ENCODE data around the gene SREBF2. TPM values are rescaled to one million over a fixed set of nuclear protein-coding genes. Genes with fewer than 3 reads are reported as not detected.

SREBF2 gene
- total RNA-seq, 2 donors from 2014 or later = 48.3 to 65.3 TPM

- H3K27me3 ChIP-seq (replicated peaks; ENCODE audit: insufficient read depth) = peaks cover 27% of the 10 kb centered on the region
- H3K9me3 ChIP-seq = no peaks in the 10 kb centered on the region
- H3K36me3 ChIP-seq = peaks cover under 1% of the 10 kb centered on the region
- ATAC-seq (ENCODE audit: insufficient number of reproducible peaks, low FRiP score, low read depth) (no peak), DNase-seq (ENCODE audit: low spot score) (no peak)
- H3K4me3 ChIP-seq = no peak overlapping the region
- peak overlapping the region in 1 of 2 donors; percentile 11 for H3K27ac ChIP-seq
- no peak for TF ChIP-seq CTCF (IDR thresholded peaks at IDR 0.05)
- H3K4me1 ChIP-seq (ENCODE audit: control insufficient read depth in 1 of 2, low read depth in 2 of 2) = peaks cover 18 to 29% of the 10 kb centered on the region in 2 donors
Observed at GRCh38 chr22:41912338-41913039, 79.6 kb downstream of the SREBF2 start.

GRCh38 chr22:41913040-41913719 lies 80.3 kb downstream of the SREBF2 start:
- DNase-seq (ENCODE audit: low spot score) = no peak
- Histone ChIP-seq H3K36me3 (no peaks in the 10 kb centered on the region), H3K27ac (no peak overlapping the region), H3K27me3 (replicated peaks; ENCODE audit: insufficient read depth) (peaks cover 27% of the 10 kb centered on the region), H3K9me3 (no peaks in the 10 kb centered on the region), H3K4me1 (ENCODE audit: control insufficient read depth in 1 of 2, low read depth in 2 of 2) (peaks cover 18 to 33% of the 10 kb centered on the region in 2 donors), H3K4me3 (no peak overlapping the region)
- no peak for TF ChIP-seq CTCF (IDR thresholded peaks at IDR 0.05)
- ATAC-seq (ENCODE audit: insufficient number of reproducible peaks, low FRiP score, low read depth) = no peak

GRCh38 chr22:41913842-41914534 lies 81.1 kb downstream of the SREBF2 start:
- peaks cover 18 to 37% of the 10 kb centered on the region in 2 donors for H3K4me1 ChIP-seq (ENCODE audit: control insufficient read depth in 1 of 2, low read depth in 2 of 2)
- H3K27me3 ChIP-seq (replicated peaks; ENCODE audit: insufficient read depth) = peaks cover 27% of the 10 kb centered on the region
- no peak overlapping the region for H3K4me3 ChIP-seq
- no peaks in the 10 kb centered on the region for H3K36me3 ChIP-seq
- H3K27ac ChIP-seq = no peak overlapping the region
- ATAC-seq (ENCODE audit: insufficient number of reproducible peaks, low FRiP score, low read depth) = no peak
- no peaks in the 10 kb centered on the region for H3K9me3 ChIP-seq
- no peak for TF ChIP-seq CTCF (IDR thresholded peaks at IDR 0.05)
- no peak for DNase-seq (ENCODE audit: low spot score)

- Histone ChIP-seq H3K9me3 (no peaks in the 10 kb centered on the region), H3K27me3 (replicated peaks; ENCODE audit: insufficient read depth) (peaks cover 27% of the 10 kb centered on the region), H3K36me3 (no peaks in the 10 kb centered on the region), H3K4me1 (ENCODE audit: control insufficient read depth in 1 of 2, low read depth in 2 of 2) (peaks cover 22 to 44% of the 10 kb centered on the region in 2 donors), H3K4me3 (peak overlapping the region; percentile 68), H3K27ac (no peak overlapping the region)
- DNase-seq (ENCODE audit: low spot score) (no peak), ATAC-seq (ENCODE audit: insufficient number of reproducible peaks, low FRiP score, low read depth) (no peak)
- no peak for TF ChIP-seq CTCF (IDR thresholded peaks at IDR 0.05)
Observed at GRCh38 chr22:41914611-41915034, 81.7 kb downstream of the SREBF2 start.
